Ovary (tissue), 9 donors: ENCODE measurements around the gene PDE3B. TPM values are rescaled to one million over a fixed set of nuclear protein-coding genes. Genes with fewer than 3 reads are reported as not detected.

Source experiments
- DNase-seq, 5 donors: peaks; one replicate each; pipeline ENCODE4 v3.0.0-alpha.2; 2019 to 2020
- H3K27ac ChIP-seq, 2 donors: fragments of 200-600 bp; one replicate each; pipeline versions ENCODE4 v1.5.1 to v1.8.0; 2019 to 2022
- H3K27me3 ChIP-seq: fragments of 200-600 bp; one replicate; pipeline ENCODE4 v1.8.0; 2022
- H3K36me3 ChIP-seq: fragments of 200-600 bp; sonication (generic); one replicate; pipeline ENCODE4 v1.5.1; 2019
- H3K4me1 ChIP-seq: one replicate; pipeline ENCODE4 v1.8.1; 2013; ENCODE audit warnings: mild to moderate bottlenecking, moderate library complexity; ENCODE audit not compliant: insufficient read depth
- H3K4me3 ChIP-seq: fragments of 200-600 bp; sonication (generic); one replicate; pipeline ENCODE4 v1.5.1; 2017
- H3K9me3 ChIP-seq, 2 donors: fragments of 200-600 bp in 1 of 2; sonication (generic) in 1 of 2; one replicate each; pipeline versions ENCODE4 v1.5.1 to v1.8.1; 2013 to 2019; ENCODE audit warnings: mild to moderate bottlenecking in 1 of 2, moderate library complexity in 1 of 2
- CTCF ChIP-seq, 3 donors: fragments of 450-650 bp in 2 of 3; fragments of 200-600 bp in 1 of 3; IDR thresholded peaks; one replicate each; pipeline versions ENCODE4 v1.5.1 to v1.8.0; 2016 to 2022; ENCODE audit warnings: antibody characterized with exemption in 3 of 3, mild to moderate bottlenecking in 1 of 3
- EP300 ChIP-seq: sonication (generic); formaldehyde crosslinking; IDR thresholded peaks from one replicate; pipeline ENCODE4 v1.6.1; 2017; ENCODE audit warnings: antibody characterized with exemption
- POLR2A ChIP-seq: fragments of 450-650 bp; IDR thresholded peaks from one replicate; pipeline ENCODE4 v1.6.1; 2017; ENCODE audit warnings: antibody characterized with exemption, mild to moderate bottlenecking, moderate library complexity
- WGBS, 3 donors: extraction: QIAGEN DNeasy Blood & Tissue Kit in 1 of 3; methylation state at CpG; one replicate each; pipeline versions ENCODE4 v1.1.5 to v1.1.7; 2013 to 2017; 5-methylcytosine and 5-hydroxymethylcytosine counted together
- intact Hi-C, 4 donors: fragments of 100-400 bp; cut with DNase I; formaldehyde crosslinking; loops; one replicate each; pipeline versions ENCODE4 v1.11.0 to v1.15.1; 2022 to 2023
- polyA plus RNA-seq, 2 donors: library from polyadenylated mRNA; stranded (reverse); fragments of 200-250 nt in 1 of 2; fragments of 350-450 nt in 1 of 2; fragmentation: Illumina TruSeq in 1 of 2; extraction: RNeasy Lipid Tissue Mini Kit (QIAGEN cat#74804) in 1 of 2; gene quantifications; one replicate each; pipeline ENCODE4 v1.2.3, GENCODE V29; 2013 to 2014
- total RNA-seq, 7 donors: library from RNA; depleted of rRNA in 2 of 7; stranded (reverse); fragments of >200 nt in 2 of 7; fragmentation: NEBNext Ultra II Directional in 3 of 7; extraction: Animal tissue kit (Norgen Biotek cat#: 25700) in 3 of 7; gene quantifications; one replicate each; pipeline versions ENCODE4 v1.1.0 to v1.2.4, GENCODE V29; 2016 to 2023
- donor health status: DM: no; HTN: no; CAD: no; lungs with moderate emphysema.
- donor health status: DM: no; HTN: no; CAD: no.
- donor health status: Bipolar disorder and iron deficiency.
- donor health status: DM: yes; HTN: yes; CAD: no.
- donor health status: DM: no; HTN: no; CAD: no.
- donor health status: DM: yes; HTN: yes; CAD: no.

The PDE3B gene
- total and polyA plus RNA-seq, 9 donors, result 0.13 to 5.9 (median 1.2) TPM

GRCh38 chr11:14612694-14613093, 30.9 kb upstream of the PDE3B start:
- no peak for DNase-seq
- no peak overlapping the region for H3K4me3 ChIP-seq
- no peak for TF ChIP-seq POLR2A
- TF ChIP-seq EP300, result no peak
- TF ChIP-seq CTCF (IDR thresholded peaks at IDR 0.05), result no peak
- intact Hi-C loops, result loop anchor here in 1 of 4 donors (5.0 kb wide), 1 partner anchor 85 kb away; no protein-coding TSS in a partner anchor
- 82 to 91% (median 88%) methylated on average over 2 of the region's 2 CpGs for WGBS, 3 donors
- H3K4me1 ChIP-seq, result no peaks in the 10 kb centered on the region
- H3K9me3 ChIP-seq, result no peaks in the 10 kb centered on the region
- no peaks in the 10 kb centered on the region for H3K27me3 ChIP-seq
- H3K36me3 ChIP-seq, result no peaks in the 10 kb centered on the region
- no peak overlapping the region for H3K27ac ChIP-seq

DNA sequence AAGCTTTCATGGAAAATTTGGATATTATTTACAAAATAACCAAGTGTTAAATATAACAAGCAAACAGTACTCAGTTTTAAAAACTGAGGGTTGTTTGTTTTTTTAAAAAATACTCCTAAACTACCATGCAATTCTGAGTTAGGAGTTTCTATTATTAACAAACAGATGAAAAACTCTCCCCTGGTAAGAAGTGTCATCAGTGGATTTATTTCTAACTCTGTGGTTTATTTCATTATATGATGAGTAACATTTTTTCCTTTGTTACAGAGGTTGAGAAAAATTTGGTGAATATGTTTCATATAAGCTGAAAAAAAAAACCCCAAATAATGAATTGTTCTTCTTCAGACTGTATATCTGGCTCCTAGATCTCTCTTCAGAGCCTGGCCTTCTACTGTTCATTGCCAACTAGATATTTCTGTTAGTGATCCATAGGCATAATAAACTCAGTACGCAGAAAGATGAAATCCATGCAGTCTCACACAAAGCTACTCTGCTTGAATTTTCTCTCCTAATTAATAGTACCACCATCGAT, 29.4 kb upstream of the PDE3B start:
- Histone ChIP-seq H3K4me3 (no peak overlapping the region), H3K27me3 (no peaks in the 10 kb centered on the region), H3K4me1 (no peaks in the 10 kb centered on the region), H3K27ac (no peak overlapping the region), H3K9me3 (no peaks in the 10 kb centered on the region), H3K36me3 (no peaks in the 10 kb centered on the region)
- intact Hi-C loops, result loop anchor here in 1 of 4 donors (5.0 kb wide), 1 partner anchor 83 kb away; no protein-coding TSS in a partner anchor
- 75 to 84% (median 81%) methylated on average over 2 of the region's 2 CpGs for WGBS, 3 donors
- TF ChIP-seq EP300 (no peak), POLR2A (no peak), CTCF (IDR thresholded peaks at IDR 0.05) (no peak)
- DNase-seq, result no peak

- Histone ChIP-seq H3K4me1 (no peaks in the 10 kb centered on the region), H3K9me3 (no peaks in the 10 kb centered on the region), H3K27me3 (no peaks in the 10 kb centered on the region), H3K36me3 (no peaks in the 10 kb centered on the region), H3K27ac (no peak overlapping the region), H3K4me3 (no peak overlapping the region)
- TF ChIP-seq CTCF (IDR thresholded peaks at IDR 0.05), result no peak
- no peak for TF ChIP-seq POLR2A
- TF ChIP-seq EP300, result no peak
- WGBS, 3 donors, result 62 to 71% (median 69%) methylated on average over 2 of the region's 2 CpGs
- intact Hi-C loops, result no loop called here
- no peak for DNase-seq
Observed at GRCh38 chr11:14617241-14618027, 26.2 kb upstream of the PDE3B start.

DNA sequence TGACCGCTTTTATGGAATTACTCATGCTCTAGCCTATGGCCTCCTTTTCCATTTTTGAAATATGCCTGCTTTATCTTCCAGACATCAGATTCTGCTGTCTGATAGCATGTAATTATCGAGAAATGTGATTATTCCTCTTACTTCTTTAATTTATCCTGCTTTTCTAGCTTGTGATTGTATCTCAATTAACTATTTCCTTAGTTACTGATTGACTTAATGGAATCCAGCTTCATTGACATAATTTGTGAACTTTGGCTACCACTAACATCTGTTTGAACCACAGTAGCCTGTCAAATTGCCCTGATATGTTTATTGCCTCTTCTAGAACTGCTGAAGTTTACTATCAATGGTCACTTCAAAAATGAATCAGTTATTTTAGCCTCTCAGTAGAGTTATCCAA, 25.5 kb upstream of the PDE3B start:
- Histone ChIP-seq H3K9me3 (no peaks in the 10 kb centered on the region), H3K4me1 (no peaks in the 10 kb centered on the region), H3K27ac (no peak overlapping the region), H3K36me3 (no peaks in the 10 kb centered on the region), H3K4me3 (no peak overlapping the region), H3K27me3 (no peaks in the 10 kb centered on the region)
- TF ChIP-seq EP300 (no peak), CTCF (IDR thresholded peaks at IDR 0.05) (no peak), POLR2A (no peak)
- intact Hi-C loops, result no loop called here
- no peak for DNase-seq
- WGBS, 3 donors, result 79 to 89% (median 86%) methylated on average over 2 of the region's 2 CpGs
